Chondrocyte (in vitro differentiated cells): ENCODE results near the gene PDE5A. TPM values are rescaled to one million over a fixed set of nuclear protein-coding genes. Genes with fewer than 3 reads are reported as not detected.

Experiments used
- DNase-seq: peaks from one replicate; pipeline ENCODE4 v3.0.0; 2021; ENCODE audit warnings: mixed read lengths, low spot score
- H3K27ac Mint-ChIP-seq: one replicate; pipeline ENCODE4 v1.8.0; 2021; ENCODE audit warnings: mild to moderate bottlenecking, moderate library complexity, mixed read lengths; ENCODE audit not compliant: unreplicated experiment
- H3K27me3 Mint-ChIP-seq: 2 replicates; pipeline ENCODE4 v1.8.0; 2021; ENCODE audit warnings: low read depth, mixed read lengths
- H3K36me3 Mint-ChIP-seq: 2 replicates; pipeline ENCODE4 v1.8.0; 2021; ENCODE audit warnings: low read depth, mixed read lengths
- H3K4me1 Mint-ChIP-seq: 2 replicates; pipeline ENCODE4 v1.8.0; 2021; ENCODE audit warnings: low read depth, mild to moderate bottlenecking, mixed read lengths
- H3K4me3 Mint-ChIP-seq: one replicate; pipeline ENCODE4 v1.8.0; 2021; ENCODE audit warnings: mild to moderate bottlenecking, moderate library complexity, mixed read lengths; ENCODE audit not compliant: unreplicated experiment
- H3K9me3 Mint-ChIP-seq: 2 replicates; pipeline ENCODE4 v1.8.0; 2021; ENCODE audit warnings: low read depth, mixed read lengths
- total RNA-seq: library from RNA; stranded (reverse); gene quantifications from 3 replicates; pipeline ENCODE4 v1.2.1, GENCODE V29; 2021
- TF ChIP-seq, protein P1 (sequence below): fragments of 200-600 bp; sonication (generic); IDR thresholded peaks from 2 replicates; pipeline ENCODE4 v1.5.0; 2021; ENCODE audit warnings: antibody characterized with exemption, mild to moderate bottlenecking, moderate library complexity

Gene PDE5A
- total RNA-seq, 1 donor from 2014 or later, result 21.8 TPM

DNA sequence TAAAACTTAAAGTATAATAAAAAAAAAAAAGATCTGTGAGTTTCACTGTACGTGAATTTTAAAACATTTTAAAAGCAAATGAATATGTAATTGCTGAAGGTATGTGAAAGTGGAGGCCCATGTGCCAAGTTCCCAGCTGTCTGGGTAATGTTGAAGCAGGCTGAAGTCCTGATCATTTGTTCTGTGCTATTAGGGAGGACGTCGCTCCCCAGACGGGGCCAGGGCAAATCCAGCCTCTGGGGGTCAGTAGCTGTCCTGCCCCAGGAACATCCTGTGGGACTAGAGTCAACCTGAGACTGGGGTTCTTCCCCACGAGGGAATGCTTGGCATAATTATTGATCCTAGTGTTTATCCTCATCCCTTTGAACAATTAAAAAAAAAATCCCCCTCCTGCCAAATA is 48.8 kb downstream of the PDE5A start:
- H3K36me3 Mint-ChIP-seq, result peaks cover 19% of the 10 kb centered on the region
- no peaks in the 10 kb centered on the region for H3K27me3 Mint-ChIP-seq
- no peak overlapping the region for H3K27ac Mint-ChIP-seq
- no peak overlapping the region for H3K4me3 Mint-ChIP-seq
- H3K4me1 Mint-ChIP-seq, result peaks cover 9% of the 10 kb centered on the region
- peaks cover 7% of the 10 kb centered on the region for H3K9me3 Mint-ChIP-seq
- TF ChIP-seq, protein P1, sequence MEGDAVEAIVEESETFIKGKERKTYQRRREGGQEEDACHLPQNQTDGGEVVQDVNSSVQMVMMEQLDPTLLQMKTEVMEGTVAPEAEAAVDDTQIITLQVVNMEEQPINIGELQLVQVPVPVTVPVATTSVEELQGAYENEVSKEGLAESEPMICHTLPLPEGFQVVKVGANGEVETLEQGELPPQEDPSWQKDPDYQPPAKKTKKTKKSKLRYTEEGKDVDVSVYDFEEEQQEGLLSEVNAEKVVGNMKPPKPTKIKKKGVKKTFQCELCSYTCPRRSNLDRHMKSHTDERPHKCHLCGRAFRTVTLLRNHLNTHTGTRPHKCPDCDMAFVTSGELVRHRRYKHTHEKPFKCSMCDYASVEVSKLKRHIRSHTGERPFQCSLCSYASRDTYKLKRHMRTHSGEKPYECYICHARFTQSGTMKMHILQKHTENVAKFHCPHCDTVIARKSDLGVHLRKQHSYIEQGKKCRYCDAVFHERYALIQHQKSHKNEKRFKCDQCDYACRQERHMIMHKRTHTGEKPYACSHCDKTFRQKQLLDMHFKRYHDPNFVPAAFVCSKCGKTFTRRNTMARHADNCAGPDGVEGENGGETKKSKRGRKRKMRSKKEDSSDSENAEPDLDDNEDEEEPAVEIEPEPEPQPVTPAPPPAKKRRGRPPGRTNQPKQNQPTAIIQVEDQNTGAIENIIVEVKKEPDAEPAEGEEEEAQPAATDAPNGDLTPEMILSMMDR, result no peak
- DNase-seq, result no peak

DNA sequence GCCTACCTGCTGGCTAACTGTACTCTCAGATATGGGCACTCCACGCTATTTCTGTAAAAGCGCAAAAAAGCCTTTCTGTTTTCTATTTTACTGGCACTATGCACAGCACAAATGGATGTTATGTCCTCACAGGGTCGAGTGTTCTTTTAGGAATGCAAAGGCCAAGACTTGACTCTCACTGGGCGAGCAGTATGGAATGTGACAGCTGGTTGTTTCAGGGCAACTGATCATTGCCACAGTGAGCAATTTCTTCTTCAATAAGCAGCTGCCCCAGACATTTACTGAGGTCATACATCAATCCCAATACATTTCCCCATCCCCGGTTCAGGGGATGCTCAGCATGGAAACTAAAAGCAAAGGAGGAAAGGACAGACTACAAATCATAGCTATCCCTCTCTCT is 58.2 kb downstream of the PDE5A start:
- no peak for DNase-seq
- Mint-ChIP-seq H3K4me3 (peak overlapping the region; percentile 3), H3K9me3 (peaks cover 12% of the 10 kb centered on the region), H3K4me1 (peaks cover 22% of the 10 kb centered on the region), H3K27ac (peak overlapping the region; percentile 10), H3K27me3 (no peaks in the 10 kb centered on the region), H3K36me3 (peaks cover 9% of the 10 kb centered on the region)
- TF ChIP-seq, protein P1, result no peak

DNA sequence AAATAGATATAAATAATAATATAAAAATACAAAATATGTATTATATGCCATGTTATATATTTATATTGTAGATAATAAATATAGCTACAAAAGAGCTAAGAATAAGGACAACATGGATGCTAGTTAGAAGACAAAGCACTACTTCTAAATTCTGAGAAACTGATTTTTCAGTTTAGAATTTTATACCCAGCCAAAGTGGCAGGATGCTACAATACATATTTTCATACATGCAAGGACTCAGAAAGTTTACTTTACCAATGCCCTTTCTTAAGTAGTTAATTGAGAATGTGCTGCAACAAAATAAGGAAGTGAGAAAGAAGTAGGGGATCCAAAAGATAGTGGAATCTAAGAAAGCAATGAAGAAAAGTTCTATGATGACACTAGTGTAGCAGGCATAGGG is 64.5 kb downstream of the PDE5A start:
- DNase-seq, result no peak
- Mint-ChIP-seq H3K36me3 (peaks cover 24% of the 10 kb centered on the region), H3K27me3 (no peaks in the 10 kb centered on the region), H3K27ac (no peak overlapping the region), H3K4me3 (no peak overlapping the region), H3K4me1 (peaks cover 3% of the 10 kb centered on the region), H3K9me3 (peaks cover 22% of the 10 kb centered on the region)
- TF ChIP-seq, protein P1, result no peak

DNA sequence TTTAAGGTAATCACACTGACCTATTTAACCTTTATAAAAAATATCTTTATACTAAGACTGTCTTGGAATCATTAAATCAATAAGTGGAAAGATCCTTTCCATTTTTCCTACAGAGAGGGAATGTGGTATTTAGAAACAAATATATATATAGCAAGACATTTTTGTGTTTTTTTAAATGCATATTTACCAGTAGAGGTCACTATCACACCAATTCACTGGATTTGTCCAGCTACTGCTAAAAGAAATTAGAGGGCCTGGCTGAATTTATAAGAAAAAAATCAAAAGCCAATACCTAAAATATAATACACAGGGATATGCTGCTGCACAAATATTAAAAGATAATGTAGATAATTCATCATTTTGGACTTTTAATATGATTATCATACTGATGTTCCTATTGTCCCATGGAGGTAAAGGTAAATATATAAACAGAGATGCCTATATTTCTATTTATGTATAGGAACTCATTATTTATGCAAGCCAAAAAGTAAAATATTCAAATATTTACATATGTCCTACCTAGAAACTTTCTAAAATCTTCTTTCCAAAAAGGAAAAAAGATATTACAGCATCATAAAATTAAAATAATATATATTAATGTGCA is 69.5 kb downstream of the PDE5A start:
- Mint-ChIP-seq H3K4me1 (no peaks in the 10 kb centered on the region), H3K27me3 (no peaks in the 10 kb centered on the region), H3K4me3 (no peak overlapping the region), H3K9me3 (peaks cover 10% of the 10 kb centered on the region), H3K36me3 (peaks cover 9% of the 10 kb centered on the region), H3K27ac (no peak overlapping the region)
- TF ChIP-seq, protein P1, result peak; percentile 88
- DNase-seq, result no peak

DNA sequence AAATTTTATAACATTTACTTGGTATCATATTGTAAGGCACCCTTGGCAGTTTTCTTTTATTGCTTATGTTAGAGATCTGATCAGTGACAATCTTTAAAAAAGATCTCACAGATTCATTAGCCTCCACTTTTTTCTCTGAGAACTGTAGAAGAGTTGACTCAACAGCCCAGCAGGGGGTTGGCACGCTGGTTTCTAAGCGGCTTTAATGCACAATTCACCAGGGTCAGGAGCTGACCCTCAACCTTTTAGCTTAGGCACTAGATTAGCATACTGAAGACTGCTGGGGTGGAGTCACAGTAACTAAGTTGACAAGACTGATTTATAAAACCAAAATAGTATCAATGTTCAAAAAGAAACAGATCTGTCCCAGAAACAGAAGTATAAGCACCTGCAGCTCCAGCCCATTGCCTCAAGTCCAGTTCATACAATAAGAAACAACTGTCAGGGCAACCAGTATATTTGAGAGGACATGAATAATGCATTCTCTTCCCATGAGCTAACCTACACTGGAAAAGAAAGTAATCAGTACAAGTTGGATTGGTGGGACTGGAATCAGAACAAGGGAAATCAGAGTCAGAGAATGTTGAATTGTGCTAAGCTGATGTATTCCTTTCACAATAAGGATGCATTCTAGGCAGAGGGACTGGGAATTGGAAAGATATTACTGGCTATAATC is 77.6 kb downstream of the PDE5A start:
- TF ChIP-seq, protein P1, result no peak
- H3K27me3 Mint-ChIP-seq, result no peaks in the 10 kb centered on the region
- no peaks in the 10 kb centered on the region for H3K9me3 Mint-ChIP-seq
- no peak for DNase-seq
- no peak overlapping the region for H3K4me3 Mint-ChIP-seq
- peaks cover 2% of the 10 kb centered on the region for H3K36me3 Mint-ChIP-seq
- H3K4me1 Mint-ChIP-seq, result peaks cover 6% of the 10 kb centered on the region
- peak overlapping the region; percentile 1 for H3K27ac Mint-ChIP-seq
